ENCODE measurements around the gene TRIP6. TPM values are rescaled to one million over a fixed set of nuclear protein-coding genes. Genes with fewer than 3 reads are reported as not detected.
A peak's percentile ranks its signal among the peaks of the same experiment; 100 is the strongest.

TRIP6 gene
- total RNA-seq, 1 donor from 2014 or later, result 25.6 TPM

DNA sequence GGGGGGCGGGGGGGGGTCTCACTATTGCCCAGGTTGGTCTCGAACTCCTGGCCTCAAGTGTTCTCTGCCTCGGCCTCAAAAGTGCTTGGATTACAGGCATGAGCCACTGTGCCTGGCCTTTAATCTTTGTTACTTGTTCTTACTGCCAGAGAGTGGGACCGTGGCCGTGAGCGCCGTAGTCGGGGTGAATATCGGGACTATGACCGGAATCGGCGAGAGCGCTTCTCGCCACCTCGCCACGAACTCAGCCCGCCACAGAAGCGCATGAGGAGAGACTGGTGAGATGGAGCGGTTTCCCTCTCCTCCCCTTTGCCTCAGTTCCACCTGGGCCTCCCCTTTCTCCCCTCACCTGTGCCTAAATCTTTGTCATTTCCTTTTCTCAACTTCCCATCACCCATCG lies 13.9 kb downstream of the TRIP6 start:
- Histone ChIP-seq H3K9ac (ENCODE audit: low read depth in 1 of 3, low read length in 3 of 3) (no peak overlapping the region), H3K4me1 (ENCODE audit: control insufficient read depth in 3 of 3, insufficient read depth in 3 of 3, low read length in 3 of 3) (peaks cover 9 to 26% (median 25%) of the 10 kb centered on the region in 3 donors), H3K4me3 (ENCODE audit: low read length in 3 of 3) (no peak overlapping the region), H3K27ac (ENCODE audit: low read depth, low read length) (no peak overlapping the region), H3K27me3 (ENCODE audit: control insufficient read depth in 3 of 3, insufficient read depth in 3 of 3, low read length in 3 of 3) (no peaks in the 10 kb centered on the region), H3K9me3 (ENCODE audit: control insufficient read depth in 3 of 3, low read length in 3 of 3) (no peaks in the 10 kb centered on the region), H3K36me3 (ENCODE audit: control insufficient read depth in 3 of 3, insufficient read depth in 3 of 3, low read length in 3 of 3) (peaks cover 59 to 64% (median 63%) of the 10 kb centered on the region in 3 donors)

GRCh38 chr7:100882201-100882600 lies 15.0 kb downstream of the TRIP6 start:
- no peak overlapping the region for H3K4me3 ChIP-seq (ENCODE audit: low read length in 3 of 3)
- H3K27ac ChIP-seq (ENCODE audit: low read depth, low read length), result no peak overlapping the region
- peaks cover 0 to 24% (median 18%) of the 10 kb centered on the region in 3 donors for H3K4me1 ChIP-seq (ENCODE audit: control insufficient read depth in 3 of 3, insufficient read depth in 3 of 3, low read length in 3 of 3)
- H3K9ac ChIP-seq (ENCODE audit: low read depth in 1 of 3, low read length in 3 of 3), result no peak overlapping the region
- H3K27me3 ChIP-seq (ENCODE audit: control insufficient read depth in 3 of 3, insufficient read depth in 3 of 3, low read length in 3 of 3), result no peaks in the 10 kb centered on the region
- H3K9me3 ChIP-seq (ENCODE audit: control insufficient read depth in 3 of 3, low read length in 3 of 3), result no peaks in the 10 kb centered on the region
- H3K36me3 ChIP-seq (ENCODE audit: control insufficient read depth in 3 of 3, insufficient read depth in 3 of 3, low read length in 3 of 3), result peaks cover 65 to 73% (median 71%) of the 10 kb centered on the region in 3 donors

GRCh38 chr7:100882785-100883526 lies 15.8 kb downstream of the TRIP6 start:
- no peaks in the 10 kb centered on the region for H3K9me3 ChIP-seq (ENCODE audit: control insufficient read depth in 3 of 3, low read length in 3 of 3)
- no peak overlapping the region for H3K27ac ChIP-seq (ENCODE audit: low read depth, low read length)
- H3K36me3 ChIP-seq (ENCODE audit: control insufficient read depth in 3 of 3, insufficient read depth in 3 of 3, low read length in 3 of 3), result peaks cover 69 to 79% (median 75%) of the 10 kb centered on the region in 3 donors
- H3K27me3 ChIP-seq (ENCODE audit: control insufficient read depth in 3 of 3, insufficient read depth in 3 of 3, low read length in 3 of 3), result no peaks in the 10 kb centered on the region
- no peak overlapping the region for H3K9ac ChIP-seq (ENCODE audit: low read depth in 1 of 3, low read length in 3 of 3)
- H3K4me1 ChIP-seq (ENCODE audit: control insufficient read depth in 3 of 3, insufficient read depth in 3 of 3, low read length in 3 of 3), result peaks cover 3 to 28% (median 18%) of the 10 kb centered on the region in 3 donors
- no peak overlapping the region for H3K4me3 ChIP-seq (ENCODE audit: low read length in 3 of 3)

DNA sequence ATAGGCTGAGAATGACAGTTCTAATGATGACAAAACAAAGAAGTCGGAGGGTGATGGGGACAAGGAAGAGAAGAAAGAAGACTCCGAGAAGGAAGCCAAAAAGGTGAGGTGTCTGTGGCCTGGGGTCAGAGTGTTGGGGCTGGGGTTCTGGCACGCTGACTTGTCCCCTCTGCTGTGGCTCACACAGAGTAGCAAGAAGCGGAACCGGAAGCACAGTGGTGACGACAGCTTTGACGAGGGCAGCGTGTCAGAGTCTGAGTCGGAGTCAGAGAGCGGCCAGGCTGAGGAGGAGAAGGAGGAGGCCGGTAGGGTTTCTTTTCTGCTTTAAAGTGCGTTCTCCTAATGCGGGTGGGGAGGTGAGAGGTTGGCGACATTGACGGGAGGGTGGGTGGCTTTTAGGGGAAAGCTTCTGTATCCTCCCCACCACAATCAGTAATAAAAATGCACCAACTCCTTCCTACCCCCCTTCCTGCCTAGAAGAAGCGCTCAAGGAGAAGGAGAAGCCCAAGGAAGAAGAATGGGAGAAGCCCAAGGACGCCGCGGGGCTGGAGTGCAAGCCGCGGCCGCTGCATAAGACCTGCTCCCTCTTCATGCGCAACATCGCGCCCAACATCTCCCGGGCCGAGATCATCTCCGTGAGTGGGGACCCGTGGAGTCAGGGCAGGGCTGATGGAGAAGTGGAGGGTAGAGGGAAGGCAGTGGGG lies 17.7 kb downstream of the TRIP6 start:
- Histone ChIP-seq H3K9ac (ENCODE audit: low read depth in 1 of 3, low read length in 3 of 3) (no peak overlapping the region), H3K27ac (ENCODE audit: low read depth, low read length) (no peak overlapping the region), H3K27me3 (ENCODE audit: control insufficient read depth in 3 of 3, insufficient read depth in 3 of 3, low read length in 3 of 3) (no peaks in the 10 kb centered on the region), H3K36me3 (ENCODE audit: control insufficient read depth in 3 of 3, insufficient read depth in 3 of 3, low read length in 3 of 3) (peaks cover 69 to 78% (median 74%) of the 10 kb centered on the region in 3 donors), H3K4me1 (ENCODE audit: control insufficient read depth in 3 of 3, insufficient read depth in 3 of 3, low read length in 3 of 3) (peaks cover 17 to 39% (median 25%) of the 10 kb centered on the region in 3 donors), H3K9me3 (ENCODE audit: control insufficient read depth in 3 of 3, low read length in 3 of 3) (no peaks in the 10 kb centered on the region), H3K4me3 (ENCODE audit: low read length in 3 of 3) (no peak overlapping the region)

DNA sequence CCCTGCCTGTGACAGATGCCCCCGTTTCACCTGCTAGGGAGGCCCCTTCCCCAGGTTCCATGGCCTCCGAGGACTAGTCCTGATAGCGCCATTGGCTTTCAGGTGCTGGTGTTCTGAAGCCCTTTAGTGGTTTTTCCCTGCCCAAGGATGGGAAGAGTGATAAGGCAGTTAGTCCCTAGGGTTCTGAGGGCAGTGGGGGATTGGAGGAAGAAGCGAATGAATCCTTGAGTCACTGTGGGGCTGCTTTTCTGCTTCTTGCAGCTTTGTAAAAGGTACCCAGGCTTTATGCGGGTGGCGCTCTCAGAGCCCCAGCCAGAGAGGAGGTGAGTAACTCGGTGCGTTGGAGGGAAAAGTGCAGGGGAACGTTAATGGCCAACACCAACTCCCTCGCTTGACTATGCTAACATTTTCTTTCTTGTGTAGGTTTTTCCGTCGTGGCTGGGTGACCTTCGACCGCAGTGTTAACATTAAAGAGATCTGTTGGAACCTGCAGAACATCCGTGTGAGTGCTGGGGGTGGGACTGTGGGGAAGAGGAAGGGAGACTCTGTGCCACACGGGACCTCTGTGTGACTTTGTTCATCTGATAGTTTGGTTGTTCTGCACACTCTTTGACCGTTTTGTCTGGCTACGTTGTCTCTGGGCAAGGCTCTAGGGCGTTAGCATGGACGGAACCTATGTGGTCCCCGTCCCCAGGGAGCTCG lies 18.4 kb downstream of the TRIP6 start:
- peaks cover 21 to 44% (median 29%) of the 10 kb centered on the region in 3 donors for H3K4me1 ChIP-seq (ENCODE audit: control insufficient read depth in 3 of 3, insufficient read depth in 3 of 3, low read length in 3 of 3)
- H3K27ac ChIP-seq (ENCODE audit: low read depth, low read length), result no peak overlapping the region
- peaks cover 65 to 76% (median 73%) of the 10 kb centered on the region in 3 donors for H3K36me3 ChIP-seq (ENCODE audit: control insufficient read depth in 3 of 3, insufficient read depth in 3 of 3, low read length in 3 of 3)
- H3K9me3 ChIP-seq (ENCODE audit: control insufficient read depth in 3 of 3, low read length in 3 of 3), result no peaks in the 10 kb centered on the region
- no peak overlapping the region for H3K4me3 ChIP-seq (ENCODE audit: low read length in 3 of 3)
- no peak overlapping the region for H3K9ac ChIP-seq (ENCODE audit: low read depth in 1 of 3, low read length in 3 of 3)
- no peaks in the 10 kb centered on the region for H3K27me3 ChIP-seq (ENCODE audit: control insufficient read depth in 3 of 3, insufficient read depth in 3 of 3, low read length in 3 of 3)

- Histone ChIP-seq H3K9me3 (ENCODE audit: control insufficient read depth in 3 of 3, low read length in 3 of 3) (no peaks in the 10 kb centered on the region), H3K4me1 (ENCODE audit: control insufficient read depth in 3 of 3, insufficient read depth in 3 of 3, low read length in 3 of 3) (peaks cover 27 to 51% (median 37%) of the 10 kb centered on the region in 3 donors), H3K27me3 (ENCODE audit: control insufficient read depth in 3 of 3, insufficient read depth in 3 of 3, low read length in 3 of 3) (no peaks in the 10 kb centered on the region), H3K36me3 (ENCODE audit: control insufficient read depth in 3 of 3, insufficient read depth in 3 of 3, low read length in 3 of 3) (peaks cover 62 to 71% (median 69%) of the 10 kb centered on the region in 3 donors), H3K9ac (ENCODE audit: low read depth in 1 of 3, low read length in 3 of 3) (no peak overlapping the region), H3K27ac (ENCODE audit: low read depth, low read length) (no peak overlapping the region), H3K4me3 (ENCODE audit: low read length in 3 of 3) (no peak overlapping the region)
Observed at GRCh38 chr7:100886142-100886935, 19.2 kb downstream of the TRIP6 start.

GRCh38 chr7:100886936-100887515 lies 19.8 kb downstream of the TRIP6 start:
- H3K4me1 ChIP-seq (ENCODE audit: control insufficient read depth in 3 of 3, insufficient read depth in 3 of 3, low read length in 3 of 3), result peaks cover 30 to 51% (median 37%) of the 10 kb centered on the region in 3 donors
- H3K9ac ChIP-seq (ENCODE audit: low read depth in 1 of 3, low read length in 3 of 3), result peak overlapping the region in 1 of 3 donors; percentile 20
- no peaks in the 10 kb centered on the region for H3K9me3 ChIP-seq (ENCODE audit: control insufficient read depth in 3 of 3, low read length in 3 of 3)
- no peak overlapping the region for H3K27ac ChIP-seq (ENCODE audit: low read depth, low read length)
- H3K27me3 ChIP-seq (ENCODE audit: control insufficient read depth in 3 of 3, insufficient read depth in 3 of 3, low read length in 3 of 3), result no peaks in the 10 kb centered on the region
- no peak overlapping the region for H3K4me3 ChIP-seq (ENCODE audit: low read length in 3 of 3)
- H3K36me3 ChIP-seq (ENCODE audit: control insufficient read depth in 3 of 3, insufficient read depth in 3 of 3, low read length in 3 of 3), result peaks cover 58 to 64% (median 64%) of the 10 kb centered on the region in 3 donors

DNA sequence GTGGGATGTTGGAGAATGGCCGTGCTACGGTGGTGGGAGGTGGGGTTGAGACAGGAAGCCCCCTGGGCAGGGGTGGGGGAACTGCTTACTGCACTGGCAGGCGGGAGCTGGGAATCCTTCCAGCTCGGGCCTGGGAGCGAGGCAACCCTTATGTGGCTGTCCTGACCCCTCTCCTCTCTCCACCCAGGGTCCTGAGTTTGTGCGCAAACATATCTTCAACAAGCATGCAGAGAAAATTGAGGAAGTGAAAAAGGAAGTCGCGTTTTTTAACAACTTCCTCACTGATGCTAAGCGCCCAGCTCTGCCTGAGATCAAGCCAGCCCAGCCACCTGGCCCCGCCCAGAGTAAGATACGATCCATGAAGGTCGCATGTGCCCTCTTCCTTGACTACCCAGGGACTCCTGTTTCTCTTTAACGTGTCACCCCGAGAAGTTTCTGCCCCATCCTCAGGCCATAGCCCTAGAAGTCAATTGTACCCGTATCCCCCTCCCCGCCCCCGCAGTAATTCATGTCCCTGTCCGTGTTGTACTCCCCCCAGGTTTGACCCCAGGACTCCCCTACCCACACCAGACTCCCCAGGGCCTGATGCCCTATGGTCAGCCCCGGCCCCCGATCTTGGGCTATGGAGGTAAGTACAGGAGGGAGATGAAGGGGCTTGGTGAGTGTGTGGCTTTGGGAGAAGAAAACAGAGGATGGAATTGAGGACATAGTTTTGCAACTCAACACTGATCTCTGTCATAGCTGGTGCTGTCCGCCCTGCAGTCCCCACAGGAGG lies 20.5 kb downstream of the TRIP6 start:
- Histone ChIP-seq H3K27ac (ENCODE audit: low read depth, low read length) (peak overlapping the region; percentile 75), H3K9me3 (ENCODE audit: control insufficient read depth in 3 of 3, low read length in 3 of 3) (no peaks in the 10 kb centered on the region), H3K4me3 (ENCODE audit: low read length in 3 of 3) (peak overlapping the region in 2 of 3 donors; percentile 37 to 93), H3K27me3 (ENCODE audit: control insufficient read depth in 3 of 3, insufficient read depth in 3 of 3, low read length in 3 of 3) (no peaks in the 10 kb centered on the region), H3K9ac (ENCODE audit: low read depth in 1 of 3, low read length in 3 of 3) (peak overlapping the region; percentile 20 to 92 (median 91)), H3K4me1 (ENCODE audit: control insufficient read depth in 3 of 3, insufficient read depth in 3 of 3, low read length in 3 of 3) (peaks cover 34 to 58% (median 42%) of the 10 kb centered on the region in 3 donors), H3K36me3 (ENCODE audit: control insufficient read depth in 3 of 3, insufficient read depth in 3 of 3, low read length in 3 of 3) (peaks cover 55 to 62% (median 62%) of the 10 kb centered on the region in 3 donors)

All from skeletal muscle tissue (tissue), 4 donors.